ENCODE results near the gene HMG20B. TPM values are rescaled to one million over a fixed set of nuclear protein-coding genes. Genes with fewer than 3 reads are reported as not detected.

Gene HMG20B
- polyA plus RNA-seq, 1 donor (not counting 4 experiments of a cell fraction or from before 2014, with no cell fraction given), result 27.9 TPM

DNA sequence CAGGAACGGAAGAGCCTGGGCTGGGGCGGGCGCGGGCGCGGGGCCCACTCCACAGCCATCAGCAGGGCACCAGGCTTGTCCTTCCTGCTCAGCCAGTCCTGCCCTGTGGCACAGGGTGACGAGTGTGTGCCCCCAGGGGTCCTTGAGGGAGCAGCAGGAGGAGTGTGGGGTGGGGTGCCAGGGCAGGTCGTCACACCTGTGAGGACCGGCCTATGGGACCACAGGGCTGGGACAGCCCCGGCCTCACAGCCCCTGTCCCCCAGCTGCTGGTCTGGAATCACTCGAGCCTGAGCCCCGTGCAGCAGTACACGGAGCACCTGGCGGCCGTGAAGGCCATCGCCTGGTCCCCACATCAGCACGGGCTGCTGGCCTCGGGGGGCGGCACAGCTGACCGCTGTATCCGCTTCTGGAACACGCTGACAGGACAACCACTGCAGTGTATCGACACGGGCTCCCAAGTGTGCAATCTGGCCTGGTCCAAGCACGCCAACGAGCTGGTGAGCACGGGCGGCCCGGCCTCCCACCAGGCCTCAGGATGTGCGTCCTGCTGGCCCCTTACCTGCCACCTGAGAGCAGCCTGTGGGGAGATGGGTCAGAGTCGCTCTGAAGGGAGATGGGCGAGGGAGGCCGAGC, 40.5 kb upstream of the HMG20B start:
- Histone ChIP-seq H3K4me3 (ENCODE audit: control insufficient read depth in 2 of 3, extremely low read depth in 1 of 3, insufficient read depth in 2 of 3, low read depth in 1 of 3, low read length in 3 of 3) (no peak overlapping the region), H3K27ac (ENCODE audit: control insufficient read depth, insufficient read depth, low read length) (no peak overlapping the region), H3K9me3 (ENCODE audit: control insufficient read depth, low read depth, low read length) (no peaks in the 10 kb centered on the region), H3K4me2 (ENCODE audit: control insufficient read depth, extremely low read depth, insufficient read depth, low read depth, low read length) (no peak overlapping the region), H3K9me1 (ENCODE audit: control insufficient read depth, extremely low read depth, insufficient read depth, low read length) (no peaks in the 10 kb centered on the region), H3K4me1 (ENCODE audit: control insufficient read depth, extremely low read depth, insufficient read depth, low read length) (no peaks in the 10 kb centered on the region), H4K20me1 (ENCODE audit: control insufficient read depth, extremely low read depth, insufficient read depth, low read length) (peaks cover 4% of the 10 kb centered on the region), H3K9ac (ENCODE audit: control insufficient read depth, extremely low read depth, insufficient read depth, low read length) (no peak overlapping the region), H2AFZ (ENCODE audit: control insufficient read depth, low read length) (no peak overlapping the region), H3K36me3 (ENCODE audit: control insufficient read depth in 2 of 2, extremely low read depth in 1 of 2, insufficient read depth in 2 of 2, low read length in 2 of 2) (peaks cover 6 to 29% of the 10 kb centered on the region in 2 experiments), H3K27me3 (ENCODE audit: control insufficient read depth, extremely low read depth, insufficient read depth, low read length) (no peaks in the 10 kb centered on the region), H3K79me2 (ENCODE audit: control insufficient read depth, insufficient read depth, low read length) (no peaks in the 10 kb centered on the region)
- no peak for TF ChIP-seq EZH2 (IDR thresholded peaks at IDR 0.05; ENCODE audit: low read length)
- TF ChIP-seq, protein P1, sequence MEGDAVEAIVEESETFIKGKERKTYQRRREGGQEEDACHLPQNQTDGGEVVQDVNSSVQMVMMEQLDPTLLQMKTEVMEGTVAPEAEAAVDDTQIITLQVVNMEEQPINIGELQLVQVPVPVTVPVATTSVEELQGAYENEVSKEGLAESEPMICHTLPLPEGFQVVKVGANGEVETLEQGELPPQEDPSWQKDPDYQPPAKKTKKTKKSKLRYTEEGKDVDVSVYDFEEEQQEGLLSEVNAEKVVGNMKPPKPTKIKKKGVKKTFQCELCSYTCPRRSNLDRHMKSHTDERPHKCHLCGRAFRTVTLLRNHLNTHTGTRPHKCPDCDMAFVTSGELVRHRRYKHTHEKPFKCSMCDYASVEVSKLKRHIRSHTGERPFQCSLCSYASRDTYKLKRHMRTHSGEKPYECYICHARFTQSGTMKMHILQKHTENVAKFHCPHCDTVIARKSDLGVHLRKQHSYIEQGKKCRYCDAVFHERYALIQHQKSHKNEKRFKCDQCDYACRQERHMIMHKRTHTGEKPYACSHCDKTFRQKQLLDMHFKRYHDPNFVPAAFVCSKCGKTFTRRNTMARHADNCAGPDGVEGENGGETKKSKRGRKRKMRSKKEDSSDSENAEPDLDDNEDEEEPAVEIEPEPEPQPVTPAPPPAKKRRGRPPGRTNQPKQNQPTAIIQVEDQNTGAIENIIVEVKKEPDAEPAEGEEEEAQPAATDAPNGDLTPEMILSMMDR (optimal IDR thresholded peaks at IDR 0.05 in 1 of 3, IDR thresholded peaks at IDR 0.05 in 1 of 3, conservative IDR thresholded peaks at IDR 0.05 in 1 of 3; ENCODE audit: extremely low read depth in 1 of 3, insufficient read depth in 2 of 3, low read length in 3 of 3), result no peak
- dilution Hi-C loops (cut with MboI; ENCODE audit: extremely low pct_ligation_motif_present, low sequenced_read_pairs), result no loop called here
- no peak for FAIRE-seq
- no peak for DNase-seq (ENCODE audit: low read depth, low spot score)

DNA sequence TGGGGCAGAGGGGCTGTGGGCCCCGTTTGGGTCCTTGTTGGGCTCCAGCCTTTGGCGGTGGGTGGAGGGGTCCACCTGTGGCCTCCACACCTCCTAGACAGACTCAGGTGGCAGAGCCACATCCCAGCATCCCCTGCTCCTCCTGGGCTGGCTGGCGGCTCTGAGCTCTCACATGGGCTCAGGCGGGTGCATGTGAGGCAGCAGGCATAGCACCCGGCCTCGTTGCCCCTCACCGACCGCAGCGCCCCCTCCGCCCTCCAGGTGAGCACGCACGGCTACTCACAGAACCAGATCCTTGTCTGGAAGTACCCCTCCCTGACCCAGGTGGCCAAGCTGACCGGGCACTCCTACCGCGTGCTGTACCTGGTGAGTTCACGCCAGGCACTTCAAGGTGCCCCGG, 39.7 kb upstream of the HMG20B start:
- Histone ChIP-seq H3K4me2 (ENCODE audit: control insufficient read depth, extremely low read depth, insufficient read depth, low read depth, low read length) (no peak overlapping the region), H3K79me2 (ENCODE audit: control insufficient read depth, insufficient read depth, low read length) (no peaks in the 10 kb centered on the region), H4K20me1 (ENCODE audit: control insufficient read depth, extremely low read depth, insufficient read depth, low read length) (peaks cover 2% of the 10 kb centered on the region), H3K9me3 (ENCODE audit: control insufficient read depth, low read depth, low read length) (no peaks in the 10 kb centered on the region), H3K4me3 (ENCODE audit: control insufficient read depth in 2 of 3, extremely low read depth in 1 of 3, insufficient read depth in 2 of 3, low read depth in 1 of 3, low read length in 3 of 3) (no peak overlapping the region), H3K9ac (ENCODE audit: control insufficient read depth, extremely low read depth, insufficient read depth, low read length) (no peak overlapping the region), H3K27ac (ENCODE audit: control insufficient read depth, insufficient read depth, low read length) (no peak overlapping the region), H3K4me1 (ENCODE audit: control insufficient read depth, extremely low read depth, insufficient read depth, low read length) (no peaks in the 10 kb centered on the region), H3K9me1 (ENCODE audit: control insufficient read depth, extremely low read depth, insufficient read depth, low read length) (no peaks in the 10 kb centered on the region), H2AFZ (ENCODE audit: control insufficient read depth, low read length) (no peak overlapping the region), H3K27me3 (ENCODE audit: control insufficient read depth, extremely low read depth, insufficient read depth, low read length) (no peaks in the 10 kb centered on the region), H3K36me3 (ENCODE audit: control insufficient read depth in 2 of 2, extremely low read depth in 1 of 2, insufficient read depth in 2 of 2, low read length in 2 of 2) (peaks cover 6 to 28% of the 10 kb centered on the region in 2 experiments)
- dilution Hi-C loops (cut with MboI; ENCODE audit: extremely low pct_ligation_motif_present, low sequenced_read_pairs), result no loop called here
- FAIRE-seq (no peak), DNase-seq (ENCODE audit: low read depth, low spot score) (no peak)
- no peak for TF ChIP-seq EZH2 (IDR thresholded peaks at IDR 0.05; ENCODE audit: low read length)
- TF ChIP-seq, protein P1 (optimal IDR thresholded peaks at IDR 0.05 in 1 of 3, IDR thresholded peaks at IDR 0.05 in 1 of 3, conservative IDR thresholded peaks at IDR 0.05 in 1 of 3; ENCODE audit: extremely low read depth in 1 of 3, insufficient read depth in 2 of 3, low read length in 3 of 3), result no peak

Data from keratinocyte (primary cell).